ENCODE data around the gene UCHL1. TPM values are rescaled to one million over a fixed set of nuclear protein-coding genes. Genes with fewer than 3 reads are reported as not detected.
A peak's percentile ranks its signal among the peaks of the same experiment; 100 is the strongest.

The UCHL1 gene
- polyA plus RNA-seq, 1 donor from 2014 or later: 5,099 TPM

DNA sequence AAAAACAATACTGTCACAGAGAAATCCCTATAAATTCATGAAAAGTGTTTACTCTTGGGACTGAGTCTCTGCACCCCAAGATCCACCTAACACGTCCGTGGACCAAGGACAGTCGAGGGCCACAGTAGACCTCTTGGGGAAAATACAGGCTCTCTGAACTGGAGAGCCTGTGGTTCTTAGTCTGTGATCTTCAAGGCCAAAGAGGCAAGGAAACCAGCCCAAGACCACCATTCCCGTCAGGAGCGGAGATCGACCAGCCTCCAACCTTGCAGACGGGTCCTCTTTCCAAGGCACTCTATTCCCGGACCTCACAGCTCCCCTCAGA, 40.8 kb upstream of the UCHL1 start:
- Histone ChIP-seq H3K27ac (ENCODE audit: low read length) (peak overlapping the region; percentile 62), H3K27me3 (ENCODE audit: insufficient read depth, low read depth, low read length) (no peaks in the 10 kb centered on the region)
- TF ChIP-seq POLR2AphosphoS5 (IDR thresholded peaks at IDR 0.05) (no peak), TAF1 (IDR thresholded peaks at IDR 0.05; ENCODE audit: low read depth) (no peak), SMC3 (conservative IDR thresholded peaks at IDR 0.05; ENCODE audit: poor library complexity) (no peak), EZH2 (IDR thresholded peaks at IDR 0.05; ENCODE audit: borderline replicate concordance, insufficient read depth, low read length, poor library complexity, severe bottlenecking) (no peak), EP300 (conservative IDR thresholded peaks at IDR 0.05; ENCODE audit: poor library complexity, severe bottlenecking) (no peak), MXI1 (conservative IDR thresholded peaks at IDR 0.05; ENCODE audit: poor library complexity, severe bottlenecking) (no peak), RAD21 (conservative IDR thresholded peaks at IDR 0.05) (no peak)
- TF ChIP-seq, protein P1, sequence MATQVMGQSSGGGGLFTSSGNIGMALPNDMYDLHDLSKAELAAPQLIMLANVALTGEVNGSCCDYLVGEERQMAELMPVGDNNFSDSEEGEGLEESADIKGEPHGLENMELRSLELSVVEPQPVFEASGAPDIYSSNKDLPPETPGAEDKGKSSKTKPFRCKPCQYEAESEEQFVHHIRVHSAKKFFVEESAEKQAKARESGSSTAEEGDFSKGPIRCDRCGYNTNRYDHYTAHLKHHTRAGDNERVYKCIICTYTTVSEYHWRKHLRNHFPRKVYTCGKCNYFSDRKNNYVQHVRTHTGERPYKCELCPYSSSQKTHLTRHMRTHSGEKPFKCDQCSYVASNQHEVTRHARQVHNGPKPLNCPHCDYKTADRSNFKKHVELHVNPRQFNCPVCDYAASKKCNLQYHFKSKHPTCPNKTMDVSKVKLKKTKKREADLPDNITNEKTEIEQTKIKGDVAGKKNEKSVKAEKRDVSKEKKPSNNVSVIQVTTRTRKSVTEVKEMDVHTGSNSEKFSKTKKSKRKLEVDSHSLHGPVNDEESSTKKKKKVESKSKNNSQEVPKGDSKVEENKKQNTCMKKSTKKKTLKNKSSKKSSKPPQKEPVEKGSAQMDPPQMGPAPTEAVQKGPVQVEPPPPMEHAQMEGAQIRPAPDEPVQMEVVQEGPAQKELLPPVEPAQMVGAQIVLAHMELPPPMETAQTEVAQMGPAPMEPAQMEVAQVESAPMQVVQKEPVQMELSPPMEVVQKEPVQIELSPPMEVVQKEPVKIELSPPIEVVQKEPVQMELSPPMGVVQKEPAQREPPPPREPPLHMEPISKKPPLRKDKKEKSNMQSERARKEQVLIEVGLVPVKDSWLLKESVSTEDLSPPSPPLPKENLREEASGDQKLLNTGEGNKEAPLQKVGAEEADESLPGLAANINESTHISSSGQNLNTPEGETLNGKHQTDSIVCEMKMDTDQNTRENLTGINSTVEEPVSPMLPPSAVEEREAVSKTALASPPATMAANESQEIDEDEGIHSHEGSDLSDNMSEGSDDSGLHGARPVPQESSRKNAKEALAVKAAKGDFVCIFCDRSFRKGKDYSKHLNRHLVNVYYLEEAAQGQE (IDR thresholded peaks at IDR 0.05; ENCODE audit: borderline replicate concordance): no peak
- TF ChIP-seq, protein P2, sequence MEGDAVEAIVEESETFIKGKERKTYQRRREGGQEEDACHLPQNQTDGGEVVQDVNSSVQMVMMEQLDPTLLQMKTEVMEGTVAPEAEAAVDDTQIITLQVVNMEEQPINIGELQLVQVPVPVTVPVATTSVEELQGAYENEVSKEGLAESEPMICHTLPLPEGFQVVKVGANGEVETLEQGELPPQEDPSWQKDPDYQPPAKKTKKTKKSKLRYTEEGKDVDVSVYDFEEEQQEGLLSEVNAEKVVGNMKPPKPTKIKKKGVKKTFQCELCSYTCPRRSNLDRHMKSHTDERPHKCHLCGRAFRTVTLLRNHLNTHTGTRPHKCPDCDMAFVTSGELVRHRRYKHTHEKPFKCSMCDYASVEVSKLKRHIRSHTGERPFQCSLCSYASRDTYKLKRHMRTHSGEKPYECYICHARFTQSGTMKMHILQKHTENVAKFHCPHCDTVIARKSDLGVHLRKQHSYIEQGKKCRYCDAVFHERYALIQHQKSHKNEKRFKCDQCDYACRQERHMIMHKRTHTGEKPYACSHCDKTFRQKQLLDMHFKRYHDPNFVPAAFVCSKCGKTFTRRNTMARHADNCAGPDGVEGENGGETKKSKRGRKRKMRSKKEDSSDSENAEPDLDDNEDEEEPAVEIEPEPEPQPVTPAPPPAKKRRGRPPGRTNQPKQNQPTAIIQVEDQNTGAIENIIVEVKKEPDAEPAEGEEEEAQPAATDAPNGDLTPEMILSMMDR (IDR thresholded peaks at IDR 0.05; ENCODE audit: poor library complexity, severe bottlenecking): no peak

DNA sequence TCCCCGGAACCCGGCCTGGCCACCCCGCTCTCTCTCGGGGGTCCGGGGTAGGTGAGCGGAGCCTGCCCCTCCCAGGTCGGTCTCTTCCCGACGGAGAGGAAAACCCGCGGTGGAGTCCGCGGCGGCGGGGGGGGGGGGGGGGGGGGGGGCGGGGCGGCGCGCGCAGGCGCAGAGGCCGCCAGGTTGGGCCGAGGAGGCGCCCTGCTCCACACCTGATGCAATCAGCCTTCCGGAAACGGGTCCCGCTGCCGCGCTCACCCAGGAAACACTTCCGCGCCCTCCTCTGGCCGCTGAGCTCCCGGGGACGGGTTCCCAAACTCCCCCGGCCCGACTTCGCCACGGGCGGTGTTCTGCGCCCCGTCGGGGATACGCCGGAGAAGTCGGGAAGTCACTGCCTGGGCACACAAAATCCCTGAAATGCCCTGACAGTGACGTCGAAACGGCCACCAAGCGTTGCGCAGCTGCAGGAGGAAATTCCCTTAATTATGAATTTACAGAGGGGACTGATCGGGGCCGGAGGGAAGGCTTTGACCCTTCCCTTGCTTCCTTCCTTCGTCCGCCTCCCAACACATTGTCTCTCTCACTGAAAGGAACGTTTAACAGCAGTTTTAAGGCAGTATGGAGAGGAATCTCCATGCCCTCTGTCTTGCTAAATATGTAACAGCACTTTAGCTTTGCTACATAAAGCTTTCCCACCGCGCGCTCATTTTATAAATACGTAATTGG, 40.3 kb upstream of the UCHL1 start:
- H3K79me2 ChIP-seq (replicated peaks; ENCODE audit: insufficient read depth, low read length): no peaks in the 10 kb centered on the region
- peak overlapping the region; percentile 99 for H2AFZ ChIP-seq (ENCODE audit: low read depth, low read length)

More for the DNA sequence above, 40.8 kb upstream of the UCHL1 start:
- Histone ChIP-seq H3K36me3 (ENCODE audit: insufficient read depth, low read length) (no peaks in the 10 kb centered on the region), H4K20me1 (ENCODE audit: insufficient read depth) (no peaks in the 10 kb centered on the region), H3K4me3 (ENCODE audit: low read length) (peak overlapping the region; percentile 80), H3K9ac (ENCODE audit: low read length) (peak overlapping the region; percentile 86), H3K9me2 (ENCODE audit: insufficient read depth, low read length) (no peaks in the 10 kb centered on the region), H3K79me2 (replicated peaks; ENCODE audit: insufficient read depth, low read length) (no peaks in the 10 kb centered on the region), H3K9me3 (ENCODE audit: low read length) (no peaks in the 10 kb centered on the region), H3F3A (ENCODE audit: insufficient read depth, low read length, poor library complexity, severe bottlenecking) (no peaks in the 10 kb centered on the region), H3K4me2 (ENCODE audit: low read length) (peak overlapping the region; percentile 60), H2AFZ (ENCODE audit: low read depth, low read length) (peak overlapping the region; percentile 63)

More for the DNA sequence above, 40.3 kb upstream of the UCHL1 start:
- peak overlapping the region; percentile 80 for H3K4me3 ChIP-seq (ENCODE audit: low read length)
- H3K9me2 ChIP-seq (ENCODE audit: insufficient read depth, low read length): no peaks in the 10 kb centered on the region
- H3K27me3 ChIP-seq (ENCODE audit: insufficient read depth, low read depth, low read length): no peaks in the 10 kb centered on the region
- H3K36me3 ChIP-seq (ENCODE audit: insufficient read depth, low read length): no peaks in the 10 kb centered on the region
- TF ChIP-seq EP300 (conservative IDR thresholded peaks at IDR 0.05; ENCODE audit: poor library complexity, severe bottlenecking) (peak; percentile 39), MXI1 (conservative IDR thresholded peaks at IDR 0.05; ENCODE audit: poor library complexity, severe bottlenecking) (no peak), TAF1 (IDR thresholded peaks at IDR 0.05; ENCODE audit: low read depth) (peak; percentile 74), EZH2 (IDR thresholded peaks at IDR 0.05; ENCODE audit: borderline replicate concordance, insufficient read depth, low read length, poor library complexity, severe bottlenecking) (no peak), SMC3 (conservative IDR thresholded peaks at IDR 0.05; ENCODE audit: poor library complexity) (peak; percentile 71), RAD21 (conservative IDR thresholded peaks at IDR 0.05) (peak; percentile 58), POLR2AphosphoS5 (IDR thresholded peaks at IDR 0.05) (peak; percentile 87)
- TF ChIP-seq, protein P2 (IDR thresholded peaks at IDR 0.05; ENCODE audit: poor library complexity, severe bottlenecking): peak; percentile 70
- TF ChIP-seq, protein P1 (IDR thresholded peaks at IDR 0.05; ENCODE audit: borderline replicate concordance): peak; percentile 85
- peak overlapping the region; percentile 84 for H3K27ac ChIP-seq (ENCODE audit: low read length)
- no peaks in the 10 kb centered on the region for H4K20me1 ChIP-seq (ENCODE audit: insufficient read depth)
- no peaks in the 10 kb centered on the region for H3F3A ChIP-seq (ENCODE audit: insufficient read depth, low read length, poor library complexity, severe bottlenecking)
- H3K4me2 ChIP-seq (ENCODE audit: low read length): peak overlapping the region; percentile 66
- H3K9me3 ChIP-seq (ENCODE audit: low read length): no peaks in the 10 kb centered on the region
- H3K9ac ChIP-seq (ENCODE audit: low read length): peak overlapping the region; percentile 86
